H1 (cell line): ENCODE results near the gene PLK3. TPM values are rescaled to one million over a fixed set of nuclear protein-coding genes. Genes with fewer than 3 reads are reported as not detected.
A peak's percentile ranks its signal among the peaks of the same experiment; 100 is the strongest.

Experiments used
- CTCF ChIA-PET: fragments of 300-600 bp; sonication (Branson Sonifier 250); formaldehyde crosslinking; loops from one replicate; lab custom pipeline; 2021; ENCODE audit not compliant: partially characterized antibody; lab: Charles Lee
- POLR2A ChIA-PET: fragments of 300-600 bp; sonication (Branson Sonifier 250); formaldehyde crosslinking; loops from one replicate; lab custom pipeline; 2021; ENCODE audit warnings: inconsistent platforms; ENCODE audit not compliant: partially characterized antibody; lab: Charles Lee
- DNase-seq, 2 experiments: peaks; one replicate each; pipeline versions ENCODE4 v3.0.0 to v3.0.0-alpha.2; 2010 to 2022; ENCODE audit warnings: low spot score in 2 of 2, low read depth in 1 of 2, mixed read lengths in 1 of 2
- FAIRE-seq: peaks from 2 replicates; lab custom pipeline; 2011; peaks lifted over from hg19 to GRCh38; lab: Jason Lieb, UNC
- H2AFZ ChIP-seq: 2 replicates; pipeline ENCODE4 v1.8.1; 2012; ENCODE audit warnings: low read length, inconsistent platforms
- H2AK5ac ChIP-seq: 2 replicates; pipeline ENCODE4 v1.6.1; 2013; ENCODE audit warnings: low read depth, low read length
- H2BK120ac ChIP-seq: replicated peaks from 2 replicates; pipeline ENCODE3; 2013; ENCODE audit warnings: low read depth, low read length, inconsistent platforms
- H2BK12ac ChIP-seq: 2 replicates; pipeline ENCODE4 v1.6.1; 2013; ENCODE audit warnings: low read depth, low read length
- H2BK15ac ChIP-seq: 2 replicates; pipeline ENCODE4 v1.6.1; 2013; ENCODE audit warnings: low read length
- H2BK20ac ChIP-seq: 2 replicates; pipeline ENCODE4 v1.6.1; 2013; ENCODE audit warnings: low read length
- H2BK5ac ChIP-seq: 2 replicates; pipeline ENCODE4 v1.6.1; 2013; ENCODE audit warnings: low read depth, low read length
- H3K14ac ChIP-seq: 2 replicates; pipeline ENCODE4 v1.6.1; 2013; ENCODE audit warnings: inconsistent platforms; ENCODE audit not compliant: insufficient read length
- H3K18ac ChIP-seq: 2 replicates; pipeline ENCODE4 v1.6.1; 2013; ENCODE audit warnings: low read length; ENCODE audit errors: extremely low read depth
- H3K23ac ChIP-seq: 2 replicates; pipeline ENCODE4 v1.6.1; 2013; ENCODE audit warnings: inconsistent platforms; ENCODE audit not compliant: insufficient read length
- H3K23me2 ChIP-seq: 2 replicates; pipeline ENCODE4 v1.6.1; 2013; ENCODE audit warnings: low read depth, low read length
- H3K27ac ChIP-seq: 2 replicates; pipeline ENCODE4 v1.6.1; 2011; ENCODE audit warnings: low read depth, low read length, inconsistent platforms
- H3K27me3 ChIP-seq, 4 experiments: replicated peaks in 1 of 4; 1 replicate in 1 of 4; 2 replicates in 3 of 4; pipeline versions ENCODE4 v1.6.1 to v1.8.1; 2011 to 2013; ENCODE audit warnings: low read length in 3 of 4, mild to moderate bottlenecking in 3 of 4, inconsistent platforms in 2 of 4, mixed read lengths in 2 of 4, moderate library complexity in 1 of 4; ENCODE audit not compliant: control insufficient read depth in 3 of 4, insufficient read depth in 3 of 4; ENCODE audit errors: extremely low read depth in 1 of 4
- H3K36me3 ChIP-seq, 4 experiments: 2 replicates each; pipeline versions ENCODE4 v1.6.1 to v1.8.1; 2011 to 2013; ENCODE audit warnings: mild to moderate bottlenecking in 4 of 4, low read length in 3 of 4, moderate library complexity in 2 of 4, control low read depth in 1 of 4, inconsistent platforms in 1 of 4; ENCODE audit not compliant: insufficient read depth in 4 of 4, control insufficient read depth in 2 of 4
- H3K4ac ChIP-seq: replicated peaks from 2 replicates; pipeline ENCODE3; 2013; ENCODE audit warnings: low read length, low read depth, mixed read lengths, inconsistent platforms; ENCODE audit not compliant: insufficient read length
- H3K4me1 ChIP-seq, 4 experiments: replicated peaks in 1 of 4; 1 replicate in 1 of 4; 2 replicates in 3 of 4; pipeline versions ENCODE4 v1.6.1 to v1.8.1; 2011 to 2013; ENCODE audit warnings: low read length in 3 of 4, inconsistent platforms in 2 of 4, mixed read lengths in 1 of 4; ENCODE audit not compliant: insufficient read depth in 4 of 4, control insufficient read depth in 3 of 4
- H3K4me2 ChIP-seq, 2 experiments: 2 replicates each; pipeline versions ENCODE4 v1.6.1 to v1.8.1; 2011 to 2013; ENCODE audit warnings: low read depth in 2 of 2, low read length in 2 of 2, control low read depth in 1 of 2, inconsistent platforms in 1 of 2, mild to moderate bottlenecking in 1 of 2; ENCODE audit not compliant: insufficient read depth in 1 of 2
- H3K4me3 ChIP-seq, 4 experiments: fragments of 200-600, 300-600 bp in 1 of 4; sonication (generic), shearing (Covaris generic), sonication (Bioruptor Twin) in 1 of 4; 2 replicates each; pipeline versions ENCODE4 v1.5.1 to v1.8.1; 2011 to 2016; ENCODE audit warnings: low read length in 4 of 4, low read depth in 3 of 4, control low read depth in 2 of 4, inconsistent platforms in 2 of 4, mild to moderate bottlenecking in 2 of 4, mixed read lengths in 1 of 4, moderate library complexity in 1 of 4; ENCODE audit not compliant: insufficient read depth in 2 of 4; ENCODE audit errors: extremely low read depth in 1 of 4
- H3K56ac ChIP-seq: replicated peaks from 2 replicates; pipeline ENCODE3; 2013; ENCODE audit warnings: low read depth, mild to moderate bottlenecking, mixed read lengths, low read length, inconsistent platforms; ENCODE audit not compliant: insufficient read length
- H3K79me1 ChIP-seq: 2 replicates; pipeline ENCODE4 v1.6.1; 2013; ENCODE audit warnings: low read depth, low read length, control low read depth
- H3K79me2 ChIP-seq, 2 experiments: 2 replicates each; pipeline versions ENCODE4 v1.6.1 to v1.8.1; 2012 to 2013; ENCODE audit warnings: low read length in 2 of 2, mild to moderate bottlenecking in 2 of 2, inconsistent platforms in 1 of 2; ENCODE audit not compliant: insufficient read depth in 2 of 2, control insufficient read depth in 1 of 2
- H3K9ac ChIP-seq, 4 experiments: replicated peaks in 1 of 4; 1 replicate in 1 of 4; 2 replicates in 3 of 4; pipeline versions ENCODE4 v1.6.1 to v1.8.1; 2011 to 2013; ENCODE audit warnings: low read depth in 3 of 4, low read length in 3 of 4, control low read depth in 2 of 4, mild to moderate bottlenecking in 2 of 4, moderate library complexity in 2 of 4, inconsistent platforms in 1 of 4; ENCODE audit errors: extremely low read depth in 1 of 4
- H3K9me3 ChIP-seq, 2 experiments: 2 replicates each; pipeline versions ENCODE4 v1.6.1 to v1.8.1; 2012 to 2013; ENCODE audit warnings: mild to moderate bottlenecking in 2 of 2, moderate library complexity in 2 of 2, control low read depth in 1 of 2, inconsistent platforms in 1 of 2, low read depth in 1 of 2, low read length in 1 of 2, mixed read lengths in 1 of 2; ENCODE audit not compliant: insufficient read depth in 2 of 2
- H4K20me1 ChIP-seq, 2 experiments: replicated peaks in 1 of 2; 2 replicates each; pipeline versions ENCODE3 to v1.8.1; 2011 to 2013; ENCODE audit warnings: inconsistent platforms in 2 of 2, low read length in 2 of 2, mild to moderate bottlenecking in 1 of 2; ENCODE audit not compliant: insufficient read depth in 2 of 2, control insufficient read depth in 1 of 2
- H4K5ac ChIP-seq: 2 replicates; pipeline ENCODE4 v1.6.1; 2013; ENCODE audit warnings: low read length, low read depth, mixed read lengths, inconsistent platforms; ENCODE audit not compliant: insufficient read length
- H4K8ac ChIP-seq: 2 replicates; pipeline ENCODE4 v1.8.0; 2013; ENCODE audit warnings: mild to moderate bottlenecking, moderate library complexity, low read length, inconsistent platforms; ENCODE audit not compliant: insufficient read depth; ENCODE audit errors: extremely low read depth
- H4K91ac ChIP-seq: replicated peaks from 2 replicates; pipeline ENCODE3; 2013; ENCODE audit warnings: low read length, mixed read lengths, inconsistent platforms; ENCODE audit not compliant: insufficient read length
- BACH1 ChIP-seq: IDR thresholded peaks from 2 replicates; pipeline ENCODE4 v1.6.1; 2012; ENCODE audit warnings: low read length, improper control_type of control experiment
- JUND ChIP-seq: IDR thresholded peaks from 2 replicates; pipeline ENCODE4 v1.6.1; 2011; ENCODE audit warnings: mild to moderate bottlenecking, improper control_type of control experiment, low read length
- KDM1A ChIP-seq: fragments of 200-600, 300-600 bp; sonication (generic); IDR thresholded peaks from 2 replicates; pipeline ENCODE4 v1.7.1; 2016; ENCODE audit warnings: mild to moderate bottlenecking, low read length, borderline replicate concordance
- SRF ChIP-seq: IDR thresholded peaks from 2 replicates; pipeline ENCODE4 v1.6.1; 2011; ENCODE audit warnings: mild to moderate bottlenecking, low read depth, low read length, moderate library complexity
- TBP ChIP-seq: IDR thresholded peaks from 2 replicates; pipeline ENCODE4 v1.6.1; 2011; ENCODE audit warnings: low read depth, low read length, improper control_type of control experiment
- WGBS, 2 experiments: shearing (Covaris generic) in 1 of 2; methylation state at CpG; one replicate each; pipeline versions ENCODE4 v1.1.6 to v1.1.7; 2013 to 2015; ENCODE audit warnings: low lambda C conversion rate in 2 of 2, mixed read lengths in 2 of 2, inconsistent platforms in 1 of 2, low coverage in 1 of 2, missing lambda C conversion rate in 1 of 2; ENCODE audit not compliant: insufficient replicate concordance in 2 of 2, insufficient coverage in 1 of 2, insufficient read length in 1 of 2; ENCODE audit errors: extremely low coverage in 1 of 2, missing lambda C conversion rate in 1 of 2; 5-methylcytosine and 5-hydroxymethylcytosine counted together
- polyA plus RNA-seq, 7 experiments: library from polyadenylated mRNA; depleted of rRNA in 3 of 7; stranded (reverse) in 5 of 7; unstranded in 2 of 7; fragments of >200 nt in 5 of 7; fragments of 200-250 nt in 2 of 7; gene quantifications; 1 replicate in 5 of 7; 2 replicates in 1 of 7; 4 replicates in 1 of 7; pipeline versions ENCODE4 v1.2.1 to v1.2.3, GENCODE V29; 2011 to 2013; ENCODE audit warnings: missing spikeins in 2 of 7, mixed read lengths in 2 of 7
- total RNA-seq: library from RNA; stranded (reverse); fragmentation: NEBNext Ultra II Directional; extraction: Animal tissue kit (Norgen Biotek cat#: 25700); gene quantifications from 2 replicates; pipeline ENCODE4 v1.2.1, GENCODE V29; 2021

Gene PLK3
- total and polyA plus RNA-seq, 2 of the 8 experiments (the other 6 are each of a cell fraction or from before 2014, with no cell fraction given), result 7.9 to 12.3 TPM

DNA sequence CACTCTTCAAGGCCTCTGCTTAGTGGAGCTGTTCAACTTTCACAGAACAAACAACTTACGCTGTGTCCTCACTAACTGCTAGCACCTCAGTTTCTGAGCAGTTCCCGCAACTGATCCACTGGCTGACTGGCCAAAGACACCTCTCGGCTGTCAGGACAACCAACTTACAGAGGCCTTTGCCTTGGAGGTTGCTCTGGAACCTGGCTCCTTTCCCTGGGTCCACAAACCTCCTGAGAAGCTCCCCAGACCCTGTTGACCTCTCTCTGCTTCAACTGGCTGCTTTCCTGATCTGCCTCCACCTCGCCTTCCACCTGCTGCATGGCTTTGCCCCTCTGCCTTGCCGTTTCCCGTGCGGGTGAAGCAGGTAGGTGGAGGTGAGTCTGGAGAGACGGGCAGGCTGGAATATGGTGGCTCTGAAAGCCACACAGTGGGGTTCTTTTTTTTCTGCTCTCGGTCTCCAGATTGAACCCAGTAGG, 21.1 kb downstream of the PLK3 start:
- H4K5ac ChIP-seq, result no peak overlapping the region
- no peak overlapping the region for H2AK5ac ChIP-seq
- no peak overlapping the region for H2AFZ ChIP-seq
- no peak overlapping the region for H2BK120ac ChIP-seq
- H3K4me1 ChIP-seq, result peaks cover 2 to 6% (median 3%) of the 10 kb centered on the region in 4 experiments; a peak in 6 of 7 replicates
- H3K79me2 ChIP-seq, result no peaks in the 10 kb centered on the region
- no peaks in the 10 kb centered on the region for H3K79me1 ChIP-seq
- H3K4me3 ChIP-seq, result no peak overlapping the region
- ChIA-PET POLR2A (interaction anchor here (0.6 to 16.6 kb wide), 17 partner anchors 9 to 701 kb away, joined by 3 to 547 read pairs (median 26); partner anchors contain the start of genes BEST4, BTBD19, DYNLT4 and EIF2B3), CTCF (interaction anchor here (0.6 to 5.3 kb wide), 14 partner anchors 10 to 197 kb away, joined by 3 to 26 read pairs (median 8); partner anchors contain the start of genes BTBD19, DYNLT4 and PLK3)
- no peak overlapping the region for H4K91ac ChIP-seq
- DNase-seq (no peak), FAIRE-seq (no peak)
- H4K20me1 ChIP-seq, result no peaks in the 10 kb centered on the region
- no peak overlapping the region for H3K23ac ChIP-seq
- H3K27ac ChIP-seq, result no peak overlapping the region
- peak overlapping the region; percentile 75 for H2BK12ac ChIP-seq
- no peaks in the 10 kb centered on the region; a peak in 2 of 7 replicates for H3K27me3 ChIP-seq
- peaks cover 7% of the 10 kb centered on the region for H3K23me2 ChIP-seq
- TF ChIP-seq JUND (no peak), TBP (no peak), BACH1 (no peak), KDM1A (no peak), SRF (no peak)
- 0 out of 2 replicates have a peak overlapping the region, but pooled peaks have one; percentile 72 for H2BK20ac ChIP-seq
- WGBS, 2 experiments, result 84% methylated on average over 9 of the region's 9 CpGs; no CpG with 5 or more reads in 1 of the 2 experiments
- H3K14ac ChIP-seq, result no peak overlapping the region
- peak overlapping the region; percentile 65 for H2BK15ac ChIP-seq
- no peak overlapping the region for H3K18ac ChIP-seq
- peak overlapping the region in 1 of 4 experiments; percentile 5; a peak in 1 of 7 replicates for H3K9ac ChIP-seq
- H3K4me2 ChIP-seq, result no peak overlapping the region; a peak in 1 of 4 replicates
- no peaks in the 10 kb centered on the region for H3K36me3 ChIP-seq
- H2BK5ac ChIP-seq, result peak overlapping the region; percentile 100; the same call in 1 of the 2 replicates
- no peaks in the 10 kb centered on the region for H3K9me3 ChIP-seq
- 0 out of 2 replicates have a peak overlapping the region, but pooled peaks have one; percentile 41 for H4K8ac ChIP-seq
- H3K4ac ChIP-seq, result no peak overlapping the region
- H3K56ac ChIP-seq, result no peak overlapping the region
